IPS-NIHi11 (cell line): ENCODE measurements around the gene RPA3.
A peak's percentile ranks its signal among the peaks of the same experiment; 100 is the strongest.
"Not testable (repeated sequence)": the region's sequence is repeated elsewhere in the genome, so short reads cannot be mapped to it uniquely, and the experiment has no call there.

Experiments used
- DNase-seq: peaks from one replicate; pipeline ENCODE4 v3.0.0; 2012; ENCODE audit warnings: mixed read lengths, low spot score

RPA3 gene

GRCh38 chr7:7694542-7694941 is 23.9 kb downstream of the RPA3 start:
- DNase-seq: no peak

- no peak for DNase-seq
These were observed 24.5 kb downstream of the RPA3 start for GRCh38 chr7:7693881-7694280.

GRCh38 chr7:7688956-7689355 is 29.5 kb downstream of the RPA3 start:
- no peak for DNase-seq

DNA sequence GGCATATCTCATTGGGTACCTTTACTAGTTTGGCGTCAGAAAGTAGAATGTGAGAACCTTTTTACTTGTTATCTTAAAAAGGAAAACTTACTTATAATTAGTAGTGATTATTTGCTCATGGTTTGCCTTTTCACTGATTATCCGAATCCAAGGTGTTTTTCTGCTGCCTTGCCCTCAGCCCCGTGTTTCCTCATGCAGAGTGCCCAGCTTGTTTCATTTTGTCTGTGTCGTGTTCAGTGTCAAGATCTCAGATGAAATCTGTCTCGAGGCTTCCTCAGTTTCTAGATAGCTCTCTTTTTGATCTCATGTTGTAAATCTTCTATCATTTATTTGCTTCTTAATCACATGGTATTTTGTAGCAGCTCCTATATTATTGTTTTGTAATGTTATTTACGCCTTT is 30.1 kb downstream of the RPA3 start:
- DNase-seq: no peak

- no peak for DNase-seq
These were observed 30.6 kb downstream of the RPA3 start for GRCh38 chr7:7687800-7688199.

DNA sequence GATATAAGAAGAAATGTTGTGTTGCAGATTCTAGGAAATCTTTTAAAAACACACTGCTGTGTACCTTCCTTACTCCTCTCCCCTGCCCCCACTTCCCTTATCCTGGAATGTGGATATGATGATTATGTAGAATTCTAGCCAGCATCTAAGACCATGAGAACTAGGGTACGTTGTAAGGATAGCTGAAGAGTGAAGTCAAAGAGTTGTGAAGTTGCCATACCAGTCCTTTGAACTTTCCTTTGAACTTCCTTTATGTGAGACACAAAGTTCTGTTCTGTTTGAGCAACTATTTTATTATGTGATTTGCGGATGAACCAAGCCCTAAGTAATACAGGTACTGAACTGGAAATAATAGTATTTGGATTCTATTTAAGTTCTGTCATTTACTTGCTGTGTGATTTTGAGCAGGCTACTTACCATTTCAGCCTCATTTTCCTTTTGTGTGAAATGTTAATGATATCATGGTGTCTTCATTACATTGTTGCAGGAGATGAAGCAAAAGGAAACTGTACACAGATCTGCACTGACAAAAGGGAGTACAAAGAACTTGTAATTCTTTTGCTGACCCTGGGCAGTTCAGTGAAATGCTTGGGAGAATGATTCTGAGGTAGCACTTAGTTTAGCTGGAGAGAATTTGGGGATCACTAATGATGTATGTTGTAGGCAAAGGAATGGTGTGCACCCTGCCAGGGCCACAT is 31.4 kb downstream of the RPA3 start:
- DNase-seq: no peak

- no peak for DNase-seq
These were observed 35.5 kb downstream of the RPA3 start for GRCh38 chr7:7682861-7683260.

- no peak for DNase-seq
These were observed 36.5 kb downstream of the RPA3 start for GRCh38 chr7:7681936-7682329.

GRCh38 chr7:7681191-7681935 is 37.0 kb downstream of the RPA3 start:
- peak; percentile 13 for DNase-seq

DNA sequence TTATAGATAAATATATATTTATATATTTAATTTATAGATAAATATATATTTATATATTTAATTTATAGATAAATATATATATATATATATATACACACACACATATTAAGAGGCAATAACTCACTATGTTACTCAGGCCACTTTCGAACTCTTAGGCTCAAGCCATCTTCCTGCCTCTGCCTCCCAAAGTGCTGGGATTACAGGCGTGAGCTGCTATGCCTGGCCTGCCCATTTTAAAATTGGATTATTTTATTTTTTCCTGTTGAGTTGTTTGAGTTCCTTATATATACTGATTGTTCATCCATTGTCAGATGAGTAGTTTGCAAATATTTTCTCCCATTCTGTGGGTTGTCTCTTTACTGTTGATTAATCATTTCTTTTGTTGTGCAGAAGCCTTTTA is 38.8 kb downstream of the RPA3 start:
- DNase-seq: not testable (repeated sequence)

GRCh38 chr7:7675686-7676085 is 42.7 kb downstream of the RPA3 start:
- DNase-seq: no peak

DNA sequence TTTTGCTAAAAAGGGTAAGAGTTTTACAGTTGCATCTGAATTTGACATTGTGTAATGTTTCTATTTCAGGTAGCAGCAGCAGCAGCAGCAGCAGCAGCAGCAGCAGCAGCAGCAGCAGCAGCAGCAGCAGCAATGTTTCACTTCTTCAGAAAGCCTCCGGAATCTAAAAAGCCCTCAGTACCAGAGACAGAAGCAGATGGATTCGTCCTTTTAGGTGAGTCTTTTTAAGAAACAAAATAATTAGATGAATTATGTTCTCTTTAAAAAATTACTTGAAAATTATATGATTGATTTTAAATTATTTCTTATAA is 45.2 kb downstream of the RPA3 start:
- DNase-seq: no peak

DNA sequence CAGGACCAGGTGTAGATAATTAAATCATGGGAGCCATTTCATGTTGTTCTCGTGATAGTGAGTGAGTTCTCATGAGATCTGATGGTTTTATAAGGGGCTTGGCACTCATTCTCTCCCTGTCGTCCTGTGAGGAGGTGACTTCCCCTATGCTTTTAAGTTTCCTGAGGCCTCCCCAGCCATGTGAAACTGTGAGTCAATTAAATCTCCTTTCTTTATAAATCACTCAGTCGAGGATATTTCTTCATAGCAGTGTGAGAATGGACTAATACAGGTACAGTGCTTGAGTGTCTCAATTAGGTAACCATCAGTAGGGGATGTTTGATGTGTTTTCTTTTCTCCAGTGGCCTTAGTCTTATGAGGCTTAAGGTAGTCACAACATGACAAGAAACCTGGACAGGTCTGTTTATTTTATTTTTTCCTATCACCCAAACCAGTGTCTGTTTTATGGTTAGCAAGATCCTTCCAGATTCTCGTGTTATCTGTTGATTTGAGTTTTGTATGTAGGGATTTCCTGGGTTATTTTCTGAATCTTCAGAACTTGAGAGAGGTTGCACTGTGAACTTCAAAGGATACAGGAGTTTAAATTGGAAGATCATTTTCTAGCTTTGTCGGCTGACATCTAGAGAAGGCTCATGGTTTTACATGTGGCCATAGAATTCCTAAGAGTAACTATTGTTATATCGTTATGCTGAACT is 45.7 kb downstream of the RPA3 start:
- no peak for DNase-seq

DNA sequence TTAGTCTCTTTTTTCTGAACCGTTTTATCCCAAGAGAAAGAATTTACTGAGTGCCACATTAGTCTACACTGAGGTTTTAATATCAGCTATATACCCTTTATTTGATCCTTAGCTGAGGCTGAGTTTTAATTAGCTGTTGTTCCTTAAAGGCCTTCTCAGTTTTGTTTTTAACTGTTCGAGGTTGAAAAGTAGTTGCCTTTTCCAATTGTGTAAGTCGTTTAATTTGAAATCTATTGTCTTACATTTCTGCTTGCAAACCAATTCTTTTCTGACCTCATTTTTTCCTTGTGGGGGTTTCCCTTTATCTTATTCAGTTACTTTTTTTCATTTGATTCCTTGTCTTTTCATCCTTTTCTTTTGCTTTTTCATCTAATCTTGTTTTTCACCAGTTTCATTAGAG is 47.0 kb downstream of the RPA3 start:
- DNase-seq: no peak

DNA sequence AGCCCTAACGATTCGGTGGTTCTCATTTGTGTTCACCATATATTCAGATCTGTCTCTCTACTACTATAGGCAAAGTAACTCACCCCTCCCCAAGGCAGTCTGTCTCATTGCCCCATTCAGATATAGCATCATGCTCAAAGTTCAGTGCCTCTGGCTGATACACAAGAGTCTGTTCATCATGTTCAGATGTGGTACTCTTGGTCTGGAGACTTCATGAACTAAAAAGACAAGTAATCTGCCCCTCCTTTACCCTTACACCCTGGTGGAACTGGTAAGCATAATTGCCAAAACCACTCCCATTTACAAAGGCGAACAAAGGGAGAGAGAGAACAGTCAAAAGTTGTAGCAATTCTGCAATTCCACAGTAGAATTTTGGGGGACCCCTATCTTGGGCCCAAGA is 47.9 kb downstream of the RPA3 start:
- DNase-seq: no peak

DNA sequence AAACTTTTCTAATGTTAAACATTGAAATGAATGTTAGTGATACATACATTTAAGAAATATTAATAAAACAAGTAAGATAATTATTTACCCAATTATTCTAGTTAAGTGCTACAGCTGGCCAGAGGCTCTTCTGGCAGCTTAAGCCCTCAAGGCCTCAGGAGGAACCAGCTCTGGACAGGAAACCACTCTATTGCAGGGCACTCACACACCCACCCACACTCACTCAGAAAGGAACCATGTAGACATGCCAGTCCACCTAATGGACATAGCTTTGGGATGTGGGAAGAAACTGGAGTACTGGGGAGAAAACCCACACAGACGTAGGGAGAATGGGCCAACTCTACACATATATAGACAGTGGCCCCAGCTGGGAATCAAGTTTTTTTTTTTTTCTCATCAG is 49.7 kb downstream of the RPA3 start:
- no peak for DNase-seq

GRCh38 chr7:7667187-7667586 is 51.2 kb downstream of the RPA3 start:
- DNase-seq: no peak

- no peak for DNase-seq
These were observed 53.4 kb downstream of the RPA3 start for GRCh38 chr7:7665031-7665430.

- DNase-seq: no peak
These were observed 54.1 kb downstream of the RPA3 start for GRCh38 chr7:7664291-7664690.

DNA sequence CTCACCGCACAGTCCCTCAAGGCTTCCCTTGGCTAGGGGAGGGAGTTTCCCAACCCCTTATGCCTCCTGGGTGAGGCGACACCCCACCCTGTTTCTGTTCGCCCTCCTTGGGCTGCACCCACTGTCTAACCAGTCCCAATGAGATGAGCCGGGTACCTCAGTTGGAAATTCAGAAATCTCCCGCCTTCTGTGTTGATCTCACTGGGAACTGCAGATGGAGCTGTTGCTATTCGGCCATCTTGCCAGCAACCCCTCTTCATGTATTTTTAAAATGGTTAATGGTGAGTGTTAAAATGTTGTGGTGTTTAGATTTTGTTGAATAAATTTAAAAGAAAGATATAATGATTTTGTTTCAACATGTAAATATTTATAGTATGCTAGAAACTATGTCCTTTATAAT is 55.9 kb downstream of the RPA3 start:
- no peak for DNase-seq

DNA sequence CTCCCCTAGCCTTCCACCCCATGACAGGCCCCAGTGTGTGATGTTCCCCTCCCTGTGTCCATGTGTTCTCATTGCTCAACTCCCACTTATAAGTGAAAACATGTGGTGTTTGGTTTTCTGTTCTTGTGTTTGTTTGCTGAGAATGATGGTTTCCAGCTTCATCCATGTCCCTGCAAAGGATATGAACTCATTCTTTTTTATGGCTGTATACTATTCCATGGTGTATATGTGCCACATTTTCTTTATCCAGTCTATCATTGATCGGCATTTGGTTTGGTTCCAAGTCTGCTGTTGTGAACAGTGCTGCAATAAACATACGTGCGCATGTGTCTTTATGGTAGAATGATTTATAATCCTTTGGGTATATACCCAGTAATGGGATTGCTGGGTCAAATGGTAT is 61.9 kb downstream of the RPA3 start:
- not testable (repeated sequence) for DNase-seq

DNA sequence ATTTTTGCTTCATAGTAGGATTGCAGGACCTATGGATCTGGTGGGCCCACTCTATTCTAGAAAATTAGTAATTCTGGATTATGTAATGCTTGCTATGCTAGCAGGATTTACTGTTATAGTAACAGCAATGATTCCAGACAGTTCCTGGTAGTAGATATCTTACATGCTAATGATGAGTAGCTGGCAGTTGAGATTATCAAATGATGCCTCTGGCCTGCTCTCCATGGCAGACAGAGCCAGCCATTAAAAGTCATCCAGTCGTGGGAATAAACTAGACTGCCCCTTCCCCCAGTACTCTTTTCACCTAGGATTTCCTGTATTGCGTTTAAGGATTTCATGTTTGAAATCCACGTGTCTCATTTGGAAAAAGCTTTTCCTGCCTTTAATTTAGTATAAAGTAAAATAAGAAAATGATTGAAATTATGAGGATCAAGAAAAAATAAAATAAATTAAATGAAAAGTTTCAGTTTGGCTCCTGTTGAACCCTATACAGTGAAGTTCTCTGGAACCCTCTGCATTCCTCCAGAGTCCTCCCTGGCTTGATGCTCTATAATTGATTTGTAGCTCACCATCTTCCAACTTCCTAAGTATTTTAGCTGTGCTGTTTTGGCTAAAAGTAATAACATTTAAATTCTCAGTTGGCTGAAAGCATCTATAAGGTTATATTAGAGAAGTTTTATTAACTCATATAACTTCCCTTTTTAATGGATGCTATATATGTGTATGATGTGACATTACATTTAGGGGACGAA is 63.3 kb downstream of the RPA3 start:
- DNase-seq: no peak
